ENCODE results near the gene TANC1. TPM values are rescaled to one million over a fixed set of nuclear protein-coding genes. Genes with fewer than 3 reads are reported as not detected.
A peak's percentile ranks its signal among the peaks of the same experiment; 100 is the strongest.

TANC1 gene
- total RNA-seq, 1 donor from 2014 or later: 36.9 TPM

DNA sequence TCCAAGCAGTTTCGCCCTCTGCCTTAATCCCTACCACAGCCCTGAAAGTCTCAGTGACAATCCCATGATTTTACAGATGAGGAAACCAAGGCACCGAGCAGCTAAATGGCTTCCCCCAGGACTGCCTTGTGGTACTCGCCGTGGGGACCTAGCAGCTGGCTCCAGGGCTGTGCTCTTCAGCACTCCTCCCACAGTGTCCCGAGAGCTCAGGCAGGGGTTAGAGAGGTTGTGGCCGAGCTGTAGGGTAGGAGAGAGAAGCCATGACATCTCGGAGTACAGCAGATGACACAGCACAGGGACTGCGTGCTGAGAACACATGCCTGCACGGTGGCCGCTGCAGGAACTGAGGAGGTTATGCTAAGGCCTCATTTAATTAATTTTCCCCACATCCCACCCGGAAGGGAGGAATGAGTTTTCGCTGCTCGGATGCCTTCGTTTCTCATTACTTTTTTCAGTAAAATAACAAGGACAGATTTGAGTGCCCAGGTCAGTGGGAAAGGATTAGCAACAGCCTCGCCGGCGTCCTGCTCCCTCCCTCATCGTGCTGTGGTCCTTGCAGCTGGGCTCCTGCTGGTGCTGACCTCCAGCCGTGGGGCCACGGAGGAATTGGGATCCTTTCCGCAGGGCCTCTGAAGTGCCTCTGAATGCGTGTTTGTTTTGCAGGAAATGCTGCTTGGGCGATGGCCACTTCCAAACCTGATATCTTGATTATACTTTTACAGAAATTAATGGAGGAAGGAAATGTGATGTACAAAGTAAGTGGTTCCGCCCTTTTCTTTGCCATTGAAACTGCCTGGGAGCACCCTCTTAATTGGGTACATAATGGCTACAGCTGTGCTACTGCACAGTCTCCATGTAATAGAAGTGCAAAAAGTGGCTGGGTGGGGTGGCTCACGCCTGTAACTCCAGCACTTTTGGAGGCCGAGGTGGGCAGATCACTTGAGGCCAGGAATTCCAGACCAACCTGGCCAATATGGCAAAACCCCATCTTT lies 256.9 kb downstream of the TANC1 start:
- Mint-ChIP-seq H3K4me3 (ENCODE audit: unreplicated experiment) (no peak overlapping the region), H3K9me3 (ENCODE audit: unreplicated experiment) (no peaks in the 10 kb centered on the region), H3K27ac (ENCODE audit: unreplicated experiment) (peak overlapping the region; percentile 47), H3K4me1 (ENCODE audit: unreplicated experiment) (peaks cover 14% of the 10 kb centered on the region), H3K27me3 (ENCODE audit: unreplicated experiment) (no peaks in the 10 kb centered on the region), H3K36me3 (ENCODE audit: unreplicated experiment) (peaks cover 56% of the 10 kb centered on the region)
- TF ChIP-seq, protein P1, sequence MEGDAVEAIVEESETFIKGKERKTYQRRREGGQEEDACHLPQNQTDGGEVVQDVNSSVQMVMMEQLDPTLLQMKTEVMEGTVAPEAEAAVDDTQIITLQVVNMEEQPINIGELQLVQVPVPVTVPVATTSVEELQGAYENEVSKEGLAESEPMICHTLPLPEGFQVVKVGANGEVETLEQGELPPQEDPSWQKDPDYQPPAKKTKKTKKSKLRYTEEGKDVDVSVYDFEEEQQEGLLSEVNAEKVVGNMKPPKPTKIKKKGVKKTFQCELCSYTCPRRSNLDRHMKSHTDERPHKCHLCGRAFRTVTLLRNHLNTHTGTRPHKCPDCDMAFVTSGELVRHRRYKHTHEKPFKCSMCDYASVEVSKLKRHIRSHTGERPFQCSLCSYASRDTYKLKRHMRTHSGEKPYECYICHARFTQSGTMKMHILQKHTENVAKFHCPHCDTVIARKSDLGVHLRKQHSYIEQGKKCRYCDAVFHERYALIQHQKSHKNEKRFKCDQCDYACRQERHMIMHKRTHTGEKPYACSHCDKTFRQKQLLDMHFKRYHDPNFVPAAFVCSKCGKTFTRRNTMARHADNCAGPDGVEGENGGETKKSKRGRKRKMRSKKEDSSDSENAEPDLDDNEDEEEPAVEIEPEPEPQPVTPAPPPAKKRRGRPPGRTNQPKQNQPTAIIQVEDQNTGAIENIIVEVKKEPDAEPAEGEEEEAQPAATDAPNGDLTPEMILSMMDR (IDR thresholded peaks at IDR 0.05): no peak
- peak; percentile 76 for DNase-seq (ENCODE audit: extremely low spot score, unreplicated experiment)

DNA sequence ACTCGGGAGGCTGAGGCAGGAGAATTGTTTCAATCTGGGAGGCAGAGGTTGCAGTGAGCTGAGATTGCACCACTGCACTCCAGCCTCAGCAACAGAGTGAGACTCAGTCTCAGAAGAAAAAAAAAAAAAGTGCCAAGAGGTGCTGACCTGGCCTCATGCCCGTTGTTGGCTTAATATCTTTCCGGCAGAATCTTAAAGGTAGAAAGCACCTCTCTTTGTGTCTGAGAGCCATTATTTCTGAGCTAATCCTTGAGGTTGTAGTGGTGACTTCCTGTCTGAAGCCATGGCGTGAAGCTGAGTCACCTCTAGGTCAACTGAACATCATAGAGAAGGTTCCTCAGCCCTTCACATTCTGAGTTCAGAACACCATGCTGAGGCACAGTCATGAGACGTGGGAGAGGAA lies 257.6 kb downstream of the TANC1 start:
- Mint-ChIP-seq H3K27ac (ENCODE audit: unreplicated experiment) (peak overlapping the region; percentile 34), H3K36me3 (ENCODE audit: unreplicated experiment) (peaks cover 63% of the 10 kb centered on the region), H3K9me3 (ENCODE audit: unreplicated experiment) (no peaks in the 10 kb centered on the region), H3K4me1 (ENCODE audit: unreplicated experiment) (peaks cover 14% of the 10 kb centered on the region), H3K4me3 (ENCODE audit: unreplicated experiment) (no peak overlapping the region), H3K27me3 (ENCODE audit: unreplicated experiment) (no peaks in the 10 kb centered on the region)
- TF ChIP-seq, protein P1 (IDR thresholded peaks at IDR 0.05): no peak
- DNase-seq (ENCODE audit: extremely low spot score, unreplicated experiment): no peak

DNA sequence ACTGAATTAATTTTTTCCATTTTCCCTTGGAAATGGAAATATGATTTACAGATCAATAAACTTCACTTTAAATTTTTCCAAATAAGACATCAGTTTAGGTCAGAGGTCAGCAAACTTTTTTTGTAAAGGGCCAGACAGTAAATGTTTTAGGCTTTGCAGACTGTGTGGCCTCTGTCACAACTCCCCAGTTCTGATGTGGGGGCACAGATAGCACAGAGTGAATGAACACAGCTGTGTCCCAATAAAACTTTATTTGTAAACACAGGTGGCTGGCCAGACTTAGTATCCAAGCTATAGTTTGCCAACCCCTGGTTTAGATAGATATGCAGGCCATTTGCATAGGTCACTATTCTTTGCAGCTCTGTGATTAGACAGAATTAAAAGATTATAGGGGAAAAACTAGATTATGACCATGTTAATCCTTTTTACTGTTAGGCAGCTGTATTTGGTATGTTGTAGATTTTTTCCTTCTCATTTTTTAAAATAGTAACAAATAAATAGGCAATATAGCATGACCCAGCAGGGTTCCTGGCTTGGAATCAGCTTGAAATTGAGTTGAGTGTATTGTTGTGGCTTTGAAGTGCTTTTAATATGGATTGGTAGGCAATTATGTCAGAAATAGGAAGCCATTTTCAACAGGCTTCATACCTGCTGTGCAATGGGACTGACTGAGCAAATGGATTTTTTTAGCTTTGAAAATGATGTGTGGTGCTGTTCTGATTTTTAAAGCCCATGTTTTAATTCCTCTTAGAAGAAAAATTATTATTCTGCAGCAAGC lies 258.4 kb downstream of the TANC1 start:
- Mint-ChIP-seq H3K4me1 (ENCODE audit: unreplicated experiment) (peaks cover 14% of the 10 kb centered on the region), H3K27me3 (ENCODE audit: unreplicated experiment) (no peaks in the 10 kb centered on the region), H3K9me3 (ENCODE audit: unreplicated experiment) (no peaks in the 10 kb centered on the region), H3K36me3 (ENCODE audit: unreplicated experiment) (peaks cover 60% of the 10 kb centered on the region), H3K4me3 (ENCODE audit: unreplicated experiment) (no peak overlapping the region), H3K27ac (ENCODE audit: unreplicated experiment) (no peak overlapping the region)
- no peak for DNase-seq (ENCODE audit: extremely low spot score, unreplicated experiment)
- TF ChIP-seq, protein P1 (IDR thresholded peaks at IDR 0.05): no peak

DNA sequence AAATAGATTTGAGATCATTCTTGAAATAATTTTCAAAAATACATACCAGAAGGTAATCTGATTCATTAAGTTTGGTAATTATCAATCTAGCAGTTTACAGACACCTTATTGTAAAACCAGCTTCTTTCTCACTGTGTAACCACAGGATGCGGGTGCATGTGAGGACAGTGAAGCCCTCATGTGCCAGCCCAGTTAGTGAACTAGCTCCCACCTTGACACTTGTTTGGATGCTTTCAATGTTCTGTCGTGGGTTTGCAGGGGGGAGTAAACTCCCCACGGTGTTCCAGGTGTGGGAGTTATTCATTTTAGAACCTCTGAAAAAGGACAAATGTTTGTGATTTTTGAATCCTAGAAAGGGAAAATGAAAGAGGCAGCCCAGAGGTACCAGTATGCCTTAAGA lies 259.0 kb downstream of the TANC1 start:
- no peak overlapping the region for H3K4me3 Mint-ChIP-seq (ENCODE audit: unreplicated experiment)
- no peaks in the 10 kb centered on the region for H3K27me3 Mint-ChIP-seq (ENCODE audit: unreplicated experiment)
- H3K36me3 Mint-ChIP-seq (ENCODE audit: unreplicated experiment): peaks cover 56% of the 10 kb centered on the region
- H3K9me3 Mint-ChIP-seq (ENCODE audit: unreplicated experiment): no peaks in the 10 kb centered on the region
- H3K27ac Mint-ChIP-seq (ENCODE audit: unreplicated experiment): no peak overlapping the region
- DNase-seq (ENCODE audit: extremely low spot score, unreplicated experiment): peak; percentile 54
- peaks cover 19% of the 10 kb centered on the region for H3K4me1 Mint-ChIP-seq (ENCODE audit: unreplicated experiment)
- TF ChIP-seq, protein P1 (IDR thresholded peaks at IDR 0.05): no peak
